ENCODE results near the gene ALG6. TPM values are rescaled to one million over a fixed set of nuclear protein-coding genes. Genes with fewer than 3 reads are reported as not detected.
"Not testable (repeated sequence)": the region's sequence is repeated elsewhere in the genome, so short reads cannot be mapped to it uniquely, and the experiment has no call there.

Gene ALG6
- total RNA-seq, 1 experiment from 2014 or later = 22.7 TPM

DNA sequence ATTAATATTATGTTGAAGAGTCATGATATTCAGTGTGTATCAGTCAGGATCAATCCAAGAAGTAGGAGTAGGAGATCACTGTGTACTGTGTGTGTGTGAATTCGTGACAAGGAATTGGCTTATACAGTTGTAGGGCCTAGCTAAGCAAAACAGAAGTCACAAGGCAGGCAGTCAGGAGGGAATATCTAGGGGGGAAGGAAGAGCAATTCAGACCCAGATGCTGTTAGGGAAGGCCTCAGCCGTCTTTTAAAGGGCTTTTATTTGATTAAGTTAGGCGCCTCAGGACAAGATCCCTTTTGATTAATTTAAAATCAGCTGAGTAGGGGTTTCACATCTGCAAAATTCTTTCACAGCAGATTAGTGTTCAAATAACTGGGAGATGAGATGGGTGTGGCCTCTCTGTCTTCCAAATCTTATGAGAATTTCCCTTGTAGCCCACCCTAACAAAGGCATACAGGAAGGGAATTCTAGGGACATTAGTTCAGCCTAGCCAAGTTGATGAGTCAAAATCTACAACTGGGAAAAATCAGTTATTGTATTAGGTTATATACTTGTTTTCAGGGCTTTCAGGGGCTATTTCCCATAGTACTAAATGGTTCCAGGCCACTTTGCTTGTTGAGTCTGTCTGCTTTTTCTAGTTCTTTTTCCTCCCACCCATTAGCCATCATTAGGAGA is 47.4 kb downstream of the ALG6 start:
- Histone ChIP-seq H3K36me3 (replicated peaks; ENCODE audit: control insufficient read depth, insufficient read depth, low read length) (no peaks in the 10 kb centered on the region; the same call in 1 of the 2 replicates), H3K4me3 (ENCODE audit: insufficient read depth, low read depth, low read length) (no peak overlapping the region), H3K27me3 (ENCODE audit: control insufficient read depth, insufficient read depth, low read length) (no peaks in the 10 kb centered on the region)
- no peak for DNase-seq

DNA sequence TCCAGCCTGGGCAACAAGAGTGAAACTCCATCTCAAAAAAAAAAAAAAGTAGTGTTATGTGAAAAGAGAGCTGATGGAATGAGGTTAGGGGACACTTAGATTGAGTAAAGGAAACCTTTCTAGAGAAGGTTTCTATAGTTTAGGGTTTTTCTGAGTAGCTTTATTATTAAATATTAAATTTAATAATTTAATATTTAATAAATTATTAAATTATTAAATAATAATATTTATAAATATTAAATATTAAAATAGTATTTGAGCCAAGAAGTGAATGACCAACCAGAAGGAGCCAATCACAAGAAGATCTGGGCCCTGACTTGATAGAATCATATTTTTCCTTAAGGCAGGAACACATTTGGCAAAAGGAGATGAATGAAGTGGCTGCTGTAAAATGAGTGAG is 50.7 kb downstream of the ALG6 start:
- H3K4me3 ChIP-seq (ENCODE audit: insufficient read depth, low read depth, low read length) = no peak overlapping the region
- DNase-seq = no peak
- H3K27me3 ChIP-seq (ENCODE audit: control insufficient read depth, insufficient read depth, low read length) = no peaks in the 10 kb centered on the region
- no peaks in the 10 kb centered on the region; the same call in 1 of the 2 replicates for H3K36me3 ChIP-seq (replicated peaks; ENCODE audit: control insufficient read depth, insufficient read depth, low read length)

- not testable (repeated sequence) for H3K27me3 ChIP-seq (ENCODE audit: control insufficient read depth, insufficient read depth, low read length); H3K4me3 ChIP-seq (ENCODE audit: insufficient read depth, low read depth, low read length); H3K36me3 ChIP-seq (replicated peaks; ENCODE audit: control insufficient read depth, insufficient read depth, low read length); DNase-seq
Measured at GRCh38 chr1:63420746-63421145, 53.3 kb downstream of the ALG6 start.

- H3K4me3 ChIP-seq (ENCODE audit: insufficient read depth, low read depth, low read length) = no peak overlapping the region
- no peaks in the 10 kb centered on the region for H3K27me3 ChIP-seq (ENCODE audit: control insufficient read depth, insufficient read depth, low read length)
- no peak for DNase-seq
- no peaks in the 10 kb centered on the region; the same call in 1 of the 2 replicates for H3K36me3 ChIP-seq (replicated peaks; ENCODE audit: control insufficient read depth, insufficient read depth, low read length)
Measured at GRCh38 chr1:63423649-63424048, 56.2 kb downstream of the ALG6 start.

DNA sequence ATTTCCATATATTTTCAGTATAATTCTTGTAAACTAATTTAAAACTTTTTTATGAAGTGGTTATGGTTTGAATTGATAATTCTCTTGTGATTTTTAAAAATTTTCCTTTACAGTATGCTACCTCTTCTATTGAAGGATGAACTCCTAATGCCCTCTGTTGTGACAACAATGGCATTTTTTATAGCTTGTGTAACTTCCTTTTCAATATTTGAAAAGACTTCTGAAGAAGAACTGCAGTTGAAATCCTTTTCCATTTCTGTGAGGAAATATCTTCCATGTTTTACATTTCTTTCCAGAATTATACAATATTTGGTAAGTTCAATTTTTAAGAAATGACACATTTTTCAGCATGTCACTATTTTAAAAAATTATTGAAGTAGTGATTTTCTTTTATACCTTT is 61.4 kb downstream of the ALG6 start:
- no peak for DNase-seq
- Histone ChIP-seq H3K27me3 (ENCODE audit: control insufficient read depth, insufficient read depth, low read length) (no peaks in the 10 kb centered on the region), H3K36me3 (replicated peaks; ENCODE audit: control insufficient read depth, insufficient read depth, low read length) (no peaks in the 10 kb centered on the region; the same call in 1 of the 2 replicates), H3K4me3 (ENCODE audit: insufficient read depth, low read depth, low read length) (no peak overlapping the region)

DNA sequence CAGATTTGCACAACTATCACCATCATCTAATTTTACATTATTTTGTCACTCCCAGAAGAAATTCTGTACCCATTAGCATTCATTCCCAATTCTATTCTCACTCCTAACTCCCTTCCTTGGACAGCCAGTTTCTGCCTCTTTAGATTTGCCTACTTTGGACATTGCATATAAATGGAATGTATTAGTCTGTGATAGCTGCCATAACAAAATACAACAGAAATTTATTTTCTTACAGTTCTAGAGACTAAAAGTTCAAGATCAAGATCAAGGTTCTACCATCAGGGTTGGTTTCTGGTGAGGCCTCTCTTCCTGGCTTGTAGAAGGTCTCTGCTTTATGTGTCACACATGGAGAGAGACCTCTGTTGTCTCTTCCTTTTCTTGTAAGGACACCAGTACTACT is 61.9 kb downstream of the ALG6 start:
- H3K27me3 ChIP-seq (ENCODE audit: control insufficient read depth, insufficient read depth, low read length) = no peaks in the 10 kb centered on the region
- DNase-seq = no peak
- no peaks in the 10 kb centered on the region; the same call in 1 of the 2 replicates for H3K36me3 ChIP-seq (replicated peaks; ENCODE audit: control insufficient read depth, insufficient read depth, low read length)
- no peak overlapping the region for H3K4me3 ChIP-seq (ENCODE audit: insufficient read depth, low read depth, low read length)

GRCh38 chr1:63435161-63435560 is 67.7 kb downstream of the ALG6 start:
- no peaks in the 10 kb centered on the region for H3K36me3 ChIP-seq (replicated peaks; ENCODE audit: control insufficient read depth, insufficient read depth, low read length)
- H3K4me3 ChIP-seq (ENCODE audit: insufficient read depth, low read depth, low read length) = no peak overlapping the region
- DNase-seq = no peak
- H3K27me3 ChIP-seq (ENCODE audit: control insufficient read depth, insufficient read depth, low read length) = no peaks in the 10 kb centered on the region

- Histone ChIP-seq H3K36me3 (replicated peaks; ENCODE audit: control insufficient read depth, insufficient read depth, low read length) (no peaks in the 10 kb centered on the region), H3K27me3 (ENCODE audit: control insufficient read depth, insufficient read depth, low read length) (no peaks in the 10 kb centered on the region), H3K4me3 (ENCODE audit: insufficient read depth, low read depth, low read length) (no peak overlapping the region)
- no peak for DNase-seq
Measured at GRCh38 chr1:63442141-63442475, 74.7 kb downstream of the ALG6 start.

GRCh38 chr1:63448731-63449246 is 81.4 kb downstream of the ALG6 start:
- Histone ChIP-seq H3K27me3 (ENCODE audit: control insufficient read depth, insufficient read depth, low read length) (no peaks in the 10 kb centered on the region), H3K4me3 (ENCODE audit: insufficient read depth, low read depth, low read length) (no peak overlapping the region), H3K36me3 (replicated peaks; ENCODE audit: control insufficient read depth, insufficient read depth, low read length) (no peaks in the 10 kb centered on the region)
- no peak for DNase-seq

DNA sequence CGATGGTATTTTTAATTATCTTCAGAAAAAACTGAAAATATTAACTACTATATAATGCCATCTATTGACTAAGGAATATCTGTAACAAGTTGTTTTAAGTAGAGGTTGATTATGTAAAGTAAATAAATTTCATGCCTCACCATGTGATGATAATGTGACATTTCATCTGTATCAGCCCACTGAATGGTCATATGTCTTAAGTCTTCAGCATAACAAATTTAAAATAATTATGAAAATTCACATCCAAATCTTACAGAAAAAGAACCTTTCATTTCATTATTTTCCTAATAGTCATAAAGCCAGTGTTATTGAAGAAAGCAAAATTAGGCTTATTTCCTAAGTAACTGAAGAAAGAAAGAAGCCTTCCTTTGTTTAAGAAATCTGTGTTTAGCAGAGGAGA is 83.0 kb downstream of the ALG6 start:
- no peaks in the 10 kb centered on the region for H3K36me3 ChIP-seq (replicated peaks; ENCODE audit: control insufficient read depth, insufficient read depth, low read length)
- H3K4me3 ChIP-seq (ENCODE audit: insufficient read depth, low read depth, low read length) = no peak overlapping the region
- H3K27me3 ChIP-seq (ENCODE audit: control insufficient read depth, insufficient read depth, low read length) = no peaks in the 10 kb centered on the region
- DNase-seq = no peak

DNA sequence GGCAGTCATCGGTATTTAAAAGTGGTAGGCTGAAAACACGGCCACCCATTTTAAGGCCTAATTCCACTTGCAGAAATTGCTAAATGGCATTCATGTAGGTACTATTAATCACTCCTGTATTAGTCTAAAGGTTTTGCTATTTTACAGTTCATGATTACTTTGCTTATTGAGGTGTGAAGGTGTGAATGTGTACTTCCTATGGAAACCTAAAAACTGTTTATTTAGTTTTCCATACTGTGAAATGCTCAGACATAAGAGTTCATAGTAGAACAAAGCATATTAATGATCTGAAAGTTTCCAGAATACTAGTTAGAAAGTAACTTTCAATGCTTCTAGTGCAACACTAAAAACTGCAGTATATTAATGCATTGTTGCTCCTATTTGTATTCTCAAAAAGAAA is 85.8 kb downstream of the ALG6 start:
- H3K27me3 ChIP-seq (ENCODE audit: control insufficient read depth, insufficient read depth, low read length) = no peaks in the 10 kb centered on the region
- no peak for DNase-seq

DNA sequence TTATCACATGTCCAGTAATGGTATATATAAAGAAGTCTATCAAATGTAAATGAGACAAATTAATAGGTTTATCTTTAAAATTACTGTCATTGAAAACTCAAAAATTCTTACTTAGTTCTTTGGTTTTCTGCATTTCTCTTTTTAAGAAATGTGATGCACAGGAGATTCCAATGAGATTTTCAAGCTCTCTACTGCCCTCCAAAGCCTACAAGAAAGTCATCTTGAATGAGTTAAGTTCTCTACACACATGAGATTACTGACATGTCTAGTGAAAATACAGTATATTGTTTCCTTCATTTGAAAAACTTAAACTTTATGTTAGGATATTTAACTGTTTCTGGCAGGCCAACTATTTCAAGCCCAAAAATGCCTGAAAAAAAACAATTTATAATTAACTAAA is 86.8 kb downstream of the ALG6 start:
- H3K27me3 ChIP-seq (ENCODE audit: control insufficient read depth, insufficient read depth, low read length) = no peaks in the 10 kb centered on the region
- no peak for DNase-seq
- no peaks in the 10 kb centered on the region for H3K36me3 ChIP-seq (replicated peaks; ENCODE audit: control insufficient read depth, insufficient read depth, low read length)
- no peak overlapping the region for H3K4me3 ChIP-seq (ENCODE audit: insufficient read depth, low read depth, low read length)

More for the DNA sequence above, 85.8 kb downstream of the ALG6 start:
- H3K4me3 ChIP-seq (ENCODE audit: insufficient read depth, low read depth, low read length) = no peak overlapping the region
- H3K36me3 ChIP-seq (replicated peaks; ENCODE audit: control insufficient read depth, insufficient read depth, low read length) = no peaks in the 10 kb centered on the region

GRCh38 chr1:63458750-63459149 is 91.3 kb downstream of the ALG6 start:
- no peak for DNase-seq
- H3K27me3 ChIP-seq (ENCODE audit: control insufficient read depth, insufficient read depth, low read length) = no peaks in the 10 kb centered on the region
- no peak overlapping the region for H3K4me3 ChIP-seq (ENCODE audit: insufficient read depth, low read depth, low read length)

DNA sequence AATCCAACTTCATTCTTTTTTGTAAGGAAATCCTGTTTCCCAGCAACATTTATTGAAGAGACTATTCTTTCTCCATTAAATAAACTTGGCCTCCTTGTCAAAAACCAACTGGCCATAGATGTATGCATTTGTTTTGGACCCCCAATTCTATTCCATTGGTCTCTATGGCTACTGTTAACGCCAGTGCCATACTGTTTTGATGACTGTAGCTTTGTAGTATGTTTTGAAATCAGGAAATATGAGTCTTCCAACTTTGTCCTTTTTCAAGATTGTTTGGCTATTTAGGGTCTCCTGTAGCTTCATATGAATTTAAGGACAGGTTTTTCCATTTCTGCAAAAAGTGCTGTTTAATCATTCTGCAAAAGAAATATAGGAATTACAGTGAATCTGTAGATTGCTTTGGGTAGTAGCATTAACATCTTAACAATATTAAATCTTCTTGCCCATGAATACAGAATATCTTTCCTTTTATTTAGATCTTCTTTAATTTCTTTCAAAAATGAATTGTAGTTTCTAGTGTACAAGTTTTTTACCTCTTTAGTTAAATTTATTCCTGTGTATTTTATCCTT is 94.3 kb downstream of the ALG6 start:
- no peak overlapping the region for H3K4me3 ChIP-seq (ENCODE audit: insufficient read depth, low read depth, low read length)
- H3K36me3 ChIP-seq (replicated peaks; ENCODE audit: control insufficient read depth, insufficient read depth, low read length) = no peaks in the 10 kb centered on the region
- H3K27me3 ChIP-seq (ENCODE audit: control insufficient read depth, insufficient read depth, low read length) = no peaks in the 10 kb centered on the region
- DNase-seq = no peak

More at GRCh38 chr1:63458750-63459149, 91.3 kb downstream of the ALG6 start:
- no peaks in the 10 kb centered on the region for H3K36me3 ChIP-seq (replicated peaks; ENCODE audit: control insufficient read depth, insufficient read depth, low read length)

DNA sequence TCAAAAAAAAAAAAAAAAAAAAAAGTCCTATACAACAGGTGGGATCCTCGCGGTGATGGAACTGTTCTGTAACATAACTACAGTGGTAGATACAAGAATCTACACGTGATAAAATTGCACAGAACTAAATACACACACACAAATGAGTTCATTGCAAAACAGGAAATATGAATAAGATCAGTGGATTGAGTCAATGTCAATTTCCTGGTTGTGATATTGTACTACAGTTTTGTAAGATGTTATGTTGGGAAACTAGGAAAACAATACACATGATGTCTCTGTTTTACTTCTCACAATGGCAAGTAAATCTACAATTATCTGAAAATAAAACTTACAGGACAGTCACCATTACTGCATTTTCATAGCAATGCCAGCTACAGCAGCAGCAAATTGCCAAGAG is 95.8 kb downstream of the ALG6 start:
- no peak overlapping the region for H3K4me3 ChIP-seq (ENCODE audit: insufficient read depth, low read depth, low read length)
- H3K27me3 ChIP-seq (ENCODE audit: control insufficient read depth, insufficient read depth, low read length) = no peaks in the 10 kb centered on the region
- DNase-seq = no peak
- H3K36me3 ChIP-seq (replicated peaks; ENCODE audit: control insufficient read depth, insufficient read depth, low read length) = no peaks in the 10 kb centered on the region

Measured in H7 (cell line).